Measurements from ENCODE around the gene IL6ST.

IL6ST gene

DNA sequence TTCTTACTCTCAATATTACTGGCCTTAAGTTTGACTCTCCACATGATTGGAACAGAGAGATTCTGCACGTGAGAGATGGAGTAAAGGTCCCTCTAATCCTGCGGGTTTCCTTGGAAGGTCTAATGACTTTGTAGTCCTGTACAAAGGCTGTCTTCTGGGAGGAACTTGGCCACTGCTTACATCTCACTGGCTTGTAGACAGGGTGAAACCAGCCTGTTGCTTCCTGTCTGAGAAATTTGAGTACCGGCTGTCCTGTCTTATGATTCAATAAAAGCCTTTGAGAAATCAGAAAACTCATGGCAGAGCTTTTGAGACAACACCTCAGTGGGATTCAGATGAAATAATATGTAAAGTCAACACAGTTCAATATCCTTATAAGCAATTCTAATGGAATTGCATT is 100.6 kb downstream of the IL6ST start:
- DNase-seq: no peak

DNA sequence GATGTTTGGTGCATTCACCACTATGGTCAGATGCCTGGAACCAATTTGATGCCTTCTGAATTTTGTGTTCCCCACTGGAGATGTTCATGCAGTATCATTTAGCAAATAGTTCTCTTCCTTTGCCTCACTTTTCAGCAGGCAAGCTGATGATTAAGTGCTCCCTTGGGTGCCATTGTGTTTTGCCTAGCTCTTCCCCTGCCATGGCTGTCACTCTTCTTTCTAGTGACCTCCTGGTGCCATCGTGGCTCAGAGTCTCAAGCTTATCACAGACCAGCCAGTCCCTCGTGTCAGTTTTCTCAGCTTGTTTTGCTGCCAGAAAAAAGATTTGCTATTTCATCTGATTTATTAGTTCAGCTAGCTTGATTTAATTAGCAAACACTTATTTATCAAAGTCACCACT is 102.3 kb downstream of the IL6ST start:
- DNase-seq: no peak

DNA sequence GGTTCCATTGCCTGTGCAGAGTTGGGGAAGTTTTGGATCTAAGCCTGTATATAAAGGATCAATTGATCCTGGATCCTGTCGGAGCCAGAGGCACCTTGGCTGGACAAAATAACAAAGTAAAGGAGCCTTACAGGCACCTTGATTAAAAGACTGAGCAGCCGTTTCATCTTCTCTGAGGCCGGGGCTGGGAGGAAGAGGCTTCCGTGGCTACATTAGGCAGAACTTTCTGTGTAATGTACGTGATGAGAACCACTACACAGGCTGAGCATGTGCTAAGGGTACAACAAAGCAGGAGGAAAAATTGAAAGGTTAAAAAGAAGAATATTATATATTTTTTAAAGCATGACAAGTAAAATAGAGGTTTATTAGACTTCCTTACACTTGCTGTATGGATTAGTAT is 106.6 kb downstream of the IL6ST start:
- DNase-seq: no peak

DNA sequence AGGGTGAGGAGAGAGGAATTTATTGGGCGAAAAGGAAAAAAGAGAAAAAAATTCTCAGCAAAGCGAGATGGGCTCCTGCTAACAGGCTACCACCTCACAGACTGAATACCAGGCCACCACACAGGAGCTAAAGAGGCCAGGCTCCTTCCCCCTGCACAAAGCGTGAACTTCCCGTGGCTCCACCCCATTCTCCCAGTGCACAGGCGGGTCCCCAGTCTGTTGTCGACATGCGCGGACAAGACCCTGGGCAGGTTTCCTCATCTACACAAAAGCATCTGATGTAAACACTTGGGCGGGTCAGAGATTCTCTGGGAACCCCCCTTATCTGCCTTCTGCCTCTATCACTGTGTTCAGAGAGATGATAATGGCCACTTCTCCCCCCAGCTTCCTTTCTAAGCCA is 109.4 kb downstream of the IL6ST start:
- no peak for DNase-seq

All from CD4-positive, alpha-beta T cell treated with Interleukin-17A for 4 hours (primary cell).